Measurements from ENCODE around the gene ATP10A.

- TF ChIP-seq CTCF (IDR thresholded peaks at IDR 0.05) (no peak), POLR2AphosphoS5 (IDR thresholded peaks at IDR 0.05; ENCODE audit: insufficient read depth in 1 of 2, low read depth in 1 of 2) (no peak), POLR2A (IDR thresholded peaks at IDR 0.05) (no peak)
Observed at GRCh38 chr15:25810154-25810553, 53.0 kb downstream of the ATP10A start.
